Right kidney (tissue), 9 donors: Measurements from ENCODE around the gene HES4.

Experiments
- DNase-seq: peaks from one replicate; pipeline ENCODE4 v3.0.0-alpha.2; 2016
- long read RNA-seq, 8 donors: transcript quantifications; one replicate each; lab custom pipeline, GENCODE V29; 2026

Gene HES4, protein sequence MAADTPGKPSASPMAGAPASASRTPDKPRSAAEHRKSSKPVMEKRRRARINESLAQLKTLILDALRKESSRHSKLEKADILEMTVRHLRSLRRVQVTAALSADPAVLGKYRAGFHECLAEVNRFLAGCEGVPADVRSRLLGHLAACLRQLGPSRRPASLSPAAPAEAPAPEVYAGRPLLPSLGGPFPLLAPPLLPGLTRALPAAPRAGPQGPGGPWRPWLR
- long read RNA-seq, donor 1, transcript HES4-201 (4 exons, 899 nt): minor isoform, 49 of 169 reads
- long read RNA-seq, donor 1, transcript HES4-202 (3 exons, 1,040 nt): minor isoform, 10 of 169 reads
- long read RNA-seq, donor 1, transcript HES4-203 (2 exons, 1,038 nt): major isoform, 106 of 169 reads
- long read RNA-seq, donor 1, partial matches to known transcripts: 0 of 169 reads
- long read RNA-seq, donor 1, other reads (novel, unspliced or antisense): 0 of 169 reads
- long read RNA-seq, donor 2, transcript HES4-201 (4 exons, 899 nt): minor isoform, 28 of 124 reads
- long read RNA-seq, donor 2, transcript HES4-202 (3 exons, 1,040 nt): minor isoform, 18 of 124 reads
- long read RNA-seq, donor 2, transcript HES4-203 (2 exons, 1,038 nt): major isoform, 47 of 124 reads
- long read RNA-seq, donor 2, partial matches to known transcripts: 30 of 124 reads
- long read RNA-seq, donor 2, other reads (novel, unspliced or antisense): 0 of 124 reads
- long read RNA-seq, donor 3, transcript HES4-202 (3 exons, 1,040 nt): minor isoform, 8 of 52 reads
- long read RNA-seq, donor 3, transcript HES4-203 (2 exons, 1,038 nt): major isoform, 27 of 52 reads
- long read RNA-seq, donor 3, transcript HES4-201 (4 exons, 899 nt): minor isoform, 14 of 52 reads
- long read RNA-seq, donor 3, partial matches to known transcripts: 0 of 52 reads
- long read RNA-seq, donor 3, other reads (novel, unspliced or antisense): 0 of 52 reads
- long read RNA-seq, donor 4, transcript HES4-202 (3 exons, 1,040 nt): minor isoform, 5 of 98 reads
- long read RNA-seq, donor 4, transcript HES4-201 (4 exons, 899 nt): minor isoform, 26 of 98 reads
- long read RNA-seq, donor 4, transcript HES4-204 (3 exons, 667 nt): minor isoform, 6 of 98 reads
- long read RNA-seq, donor 4, transcript HES4-203 (2 exons, 1,038 nt): major isoform, 46 of 98 reads
- long read RNA-seq, donor 4, partial matches to known transcripts: 10 of 98 reads
- long read RNA-seq, donor 4, other reads (novel, unspliced or antisense): 5 of 98 reads
- long read RNA-seq, donor 5, transcript HES4-203 (2 exons, 1,038 nt): major isoform, 48 of 121 reads
- long read RNA-seq, donor 5, transcript HES4-202 (3 exons, 1,040 nt): minor isoform, 9 of 121 reads
- long read RNA-seq, donor 5, transcript HES4-201 (4 exons, 899 nt): minor isoform, 45 of 121 reads
- long read RNA-seq, donor 5, transcript HES4-204 (3 exons, 667 nt): minor isoform, 19 of 121 reads
- long read RNA-seq, donor 5, partial matches to known transcripts: 0 of 121 reads
- long read RNA-seq, donor 5, other reads (novel, unspliced or antisense): 0 of 121 reads
- long read RNA-seq, donor 6, transcript HES4-202 (3 exons, 1,040 nt): minor isoform, 16 of 182 reads
- long read RNA-seq, donor 6, transcript HES4-201 (4 exons, 899 nt): major isoform, 45 of 182 reads
- long read RNA-seq, donor 6, transcript HES4-203 (2 exons, 1,038 nt): minor isoform, 36 of 182 reads
- long read RNA-seq, donor 6, transcript HES4-204 (3 exons, 667 nt): minor isoform, 33 of 182 reads
- long read RNA-seq, donor 6, partial matches to known transcripts: 12 of 182 reads
- long read RNA-seq, donor 6, other reads (novel, unspliced or antisense): 40 of 182 reads
- long read RNA-seq, donor 7, transcript HES4-202 (3 exons, 1,040 nt): minor isoform, 42 of 168 reads
- long read RNA-seq, donor 7, transcript HES4-204 (3 exons, 667 nt): minor isoform, 23 of 168 reads
- long read RNA-seq, donor 7, transcript HES4-201 (4 exons, 899 nt): minor isoform, 32 of 168 reads
- long read RNA-seq, donor 7, transcript HES4-203 (2 exons, 1,038 nt): major isoform, 71 of 168 reads
- long read RNA-seq, donor 7, partial matches to known transcripts: 0 of 168 reads
- long read RNA-seq, donor 7, other reads (novel, unspliced or antisense): 0 of 168 reads
- long read RNA-seq, donor 8, transcript HES4-201 (4 exons, 899 nt): minor isoform, 21 of 72 reads
- long read RNA-seq, donor 8, transcript HES4-202 (3 exons, 1,040 nt): minor isoform, 12 of 72 reads
- long read RNA-seq, donor 8, transcript HES4-204 (3 exons, 667 nt): minor isoform, 6 of 72 reads
- long read RNA-seq, donor 8, transcript HES4-203 (2 exons, 1,038 nt): major isoform, 33 of 72 reads
- long read RNA-seq, donor 8, partial matches to known transcripts: 0 of 72 reads
- long read RNA-seq, donor 8, other reads (novel, unspliced or antisense): 0 of 72 reads

- DNase-seq: no peak
Observed at GRCh38 chr1:999725-1000356, at the start of gene HES4. HES4 (minus strand) TSS chr1:1000097; CDS start chr1:999973, 124 bp downstream.

GRCh38 chr1:1048765-1049164 is 48.9 kb upstream of the HES4 start:
- no peak for DNase-seq

GRCh38 chr1:1047963-1048362 is 48.1 kb upstream of the HES4 start:
- no peak for DNase-seq

GRCh38 chr1:1047407-1047806 is 47.5 kb upstream of the HES4 start:
- DNase-seq: no peak

- DNase-seq: no peak
Observed at GRCh38 chr1:1046767-1047166, 46.9 kb upstream of the HES4 start.

GRCh38 chr1:1046243-1046642 is 46.3 kb upstream of the HES4 start:
- no peak for DNase-seq

DNA sequence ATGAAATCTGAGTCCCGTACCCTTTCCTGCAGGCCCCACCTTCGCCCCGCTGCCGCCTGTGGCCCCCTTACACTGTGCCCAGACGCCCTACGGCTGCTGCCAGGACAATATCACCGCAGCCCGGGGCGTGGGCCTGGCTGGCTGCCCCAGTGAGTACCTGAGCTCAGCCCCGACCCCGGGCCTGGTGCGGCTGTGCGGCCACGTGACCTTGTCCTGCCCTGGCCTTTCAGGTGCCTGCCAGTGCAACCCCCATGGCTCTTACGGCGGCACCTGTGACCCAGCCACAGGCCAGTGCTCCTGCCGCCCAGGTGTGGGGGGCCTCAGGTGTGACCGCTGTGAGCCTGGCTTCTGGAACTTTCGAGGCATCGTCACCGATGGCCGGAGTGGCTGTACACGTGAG is 45.2 kb upstream of the HES4 start:
- DNase-seq: no peak

- no peak for DNase-seq
Observed at GRCh38 chr1:1044455-1045078, 44.7 kb upstream of the HES4 start.

DNA sequence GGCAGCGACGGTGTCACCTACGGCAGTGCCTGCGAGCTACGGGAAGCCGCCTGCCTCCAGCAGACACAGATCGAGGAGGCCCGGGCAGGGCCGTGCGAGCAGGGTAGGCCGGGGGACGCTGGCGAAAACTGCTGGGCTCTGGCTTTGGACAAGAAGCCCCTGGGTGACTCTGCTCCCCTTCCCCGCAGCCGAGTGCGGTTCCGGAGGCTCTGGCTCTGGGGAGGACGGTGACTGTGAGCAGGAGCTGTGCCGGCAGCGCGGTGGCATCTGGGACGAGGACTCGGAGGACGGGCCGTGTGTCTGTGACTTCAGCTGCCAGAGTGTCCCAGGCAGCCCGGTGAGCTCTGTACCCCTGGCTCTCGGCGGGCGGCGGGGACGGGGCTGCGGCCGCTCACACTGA is 44.0 kb upstream of the HES4 start:
- no peak for DNase-seq

DNA sequence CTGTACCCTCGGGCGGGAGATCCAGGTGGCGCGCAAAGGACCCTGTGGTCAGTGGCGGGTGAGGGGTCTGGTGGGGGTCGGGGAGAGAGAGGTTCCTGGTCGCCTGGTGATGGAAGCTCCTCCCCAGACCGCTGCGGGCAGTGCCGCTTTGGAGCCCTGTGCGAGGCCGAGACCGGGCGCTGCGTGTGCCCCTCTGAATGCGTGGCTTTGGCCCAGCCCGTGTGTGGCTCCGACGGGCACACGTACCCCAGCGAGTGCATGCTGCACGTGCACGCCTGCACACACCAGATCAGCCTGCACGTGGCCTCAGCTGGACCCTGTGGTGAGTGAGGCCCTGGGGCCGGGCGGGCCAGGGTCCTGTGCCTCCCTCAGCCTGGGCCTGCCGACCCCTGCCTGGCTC is 43.5 kb upstream of the HES4 start:
- DNase-seq: no peak

DNA sequence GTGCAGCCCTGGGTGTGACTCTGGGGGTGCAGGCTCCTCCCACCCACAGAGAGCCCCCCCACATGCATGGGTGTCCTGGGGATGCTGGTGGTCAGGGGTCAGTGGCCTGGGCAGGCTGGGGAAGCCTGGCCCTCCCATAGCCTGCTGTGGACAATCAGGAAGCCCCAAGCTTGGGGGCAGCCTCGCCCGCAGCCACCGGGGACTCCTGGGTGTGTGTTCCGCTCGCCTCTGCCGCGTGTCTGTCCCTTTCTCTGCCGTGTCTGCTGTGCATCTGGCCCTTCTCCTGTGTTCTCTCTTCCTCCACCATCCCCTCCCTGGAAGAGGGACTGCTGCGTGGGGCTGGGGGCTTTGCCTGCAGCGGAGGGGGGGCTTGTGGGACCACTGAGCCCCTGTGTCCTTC is 42.9 kb upstream of the HES4 start:
- no peak for DNase-seq

GRCh38 chr1:1041873-1042272 is 42.0 kb upstream of the HES4 start:
- DNase-seq: no peak

DNA sequence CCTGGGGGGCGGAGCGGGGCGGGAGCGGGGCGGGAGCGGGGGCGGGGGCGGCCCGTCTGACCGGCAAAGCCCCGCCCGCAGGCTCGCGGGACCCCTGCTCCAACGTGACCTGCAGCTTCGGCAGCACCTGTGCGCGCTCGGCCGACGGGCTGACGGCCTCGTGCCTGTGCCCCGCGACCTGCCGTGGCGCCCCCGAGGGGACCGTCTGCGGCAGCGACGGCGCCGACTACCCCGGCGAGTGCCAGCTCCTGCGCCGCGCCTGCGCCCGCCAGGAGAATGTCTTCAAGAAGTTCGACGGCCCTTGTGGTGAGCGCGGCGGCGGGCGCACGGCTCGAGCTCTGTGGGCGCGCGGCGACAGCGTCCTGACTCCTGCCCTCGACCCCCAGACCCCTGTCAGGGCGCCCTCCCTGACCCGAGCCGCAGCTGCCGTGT is 41.2 kb upstream of the HES4 start:
- no peak for DNase-seq

- DNase-seq: peak; percentile 63
Observed at GRCh38 chr1:1040004-1040991, 40.4 kb upstream of the HES4 start.

GRCh38 chr1:1039145-1039910 is 39.4 kb upstream of the HES4 start:
- DNase-seq: no peak

GRCh38 chr1:1038694-1039093 is 38.8 kb upstream of the HES4 start:
- no peak for DNase-seq
